DMS114 treated with DMSO at 0.1 percent for 48 hours (cell line): Measurements from ENCODE around the gene YWHAH.
A peak's percentile ranks its signal among the peaks of the same experiment; 100 is the strongest.

Experiments used
- DNase-seq: peaks from one replicate; lab custom pipeline; 2025; ENCODE audit not compliant: unreplicated experiment; lab: John Stamatoyannopoulos, UW

Gene YWHAH

GRCh38 chr22:31948002-31948401 lies 3.7 kb downstream of the YWHAH start:
- DNase-seq, result no peak

- no peak for DNase-seq
Observed at GRCh38 chr22:31950226-31950625, 5.9 kb downstream of the YWHAH start.

- no peak for DNase-seq
Observed at GRCh38 chr22:31951194-31952093, 7.1 kb downstream of the YWHAH start.

- DNase-seq, result no peak
Observed at GRCh38 chr22:31952094-31952401, 7.7 kb downstream of the YWHAH start.

GRCh38 chr22:31952472-31952871 lies 8.1 kb downstream of the YWHAH start:
- no peak for DNase-seq

- DNase-seq, result no peak
Observed at GRCh38 chr22:31953261-31953660, 8.9 kb downstream of the YWHAH start.

GRCh38 chr22:31954535-31955523 lies 10.5 kb downstream of the YWHAH start:
- no peak for DNase-seq

- no peak for DNase-seq
Observed at GRCh38 chr22:31956360-31956759, 12.0 kb downstream of the YWHAH start.

- DNase-seq, result no peak
Observed at GRCh38 chr22:31957970-31958594, 13.7 kb downstream of the YWHAH start.

- DNase-seq, result no peak
Observed at GRCh38 chr22:31958625-31959239, 14.4 kb downstream of the YWHAH start.

- DNase-seq, result no peak
Observed at GRCh38 chr22:31960767-31961166, 16.4 kb downstream of the YWHAH start.

GRCh38 chr22:31962387-31963125 lies 18.2 kb downstream of the YWHAH start:
- no peak for DNase-seq

- DNase-seq, result no peak
Observed at GRCh38 chr22:31968022-31968421, 23.7 kb downstream of the YWHAH start.

GRCh38 chr22:31969789-31970489 lies 25.6 kb downstream of the YWHAH start:
- DNase-seq, result peak; percentile 25

- peak; percentile 46 for DNase-seq
Observed at GRCh38 chr22:31970490-31971444, 26.4 kb downstream of the YWHAH start.

GRCh38 chr22:31972180-31972579 lies 27.8 kb downstream of the YWHAH start:
- no peak for DNase-seq

- DNase-seq, result no peak
Observed at GRCh38 chr22:31973739-31974138, 29.4 kb downstream of the YWHAH start.

- peak; percentile 64 for DNase-seq
Observed at GRCh38 chr22:31977141-31977841, 33.0 kb downstream of the YWHAH start.
